Mesenchymal stem cell (in vitro differentiated cells and primary cell): Measurements from ENCODE around the gene GAST. TPM values are rescaled to one million over a fixed set of nuclear protein-coding genes. Genes with fewer than 3 reads are reported as not detected.
A peak's percentile ranks its signal among the peaks of the same experiment; 100 is the strongest.

Source experiments
- DNase-seq: peaks from one replicate; pipeline ENCODE4 v3.0.0-alpha.2; 2013
- H2AFZ ChIP-seq: one replicate; pipeline ENCODE4 v1.6.1; 2013; ENCODE audit warnings: low read depth, mild to moderate bottlenecking, control low read depth, inconsistent platforms, low read length, moderate library complexity
- H2AK5ac ChIP-seq: 2 replicates; pipeline ENCODE4 v1.6.1; 2013; ENCODE audit warnings: low read length, moderate library complexity, mild to moderate bottlenecking, inconsistent platforms; ENCODE audit not compliant: severe bottlenecking
- H2BK120ac ChIP-seq: one replicate; pipeline ENCODE4 v1.6.1; 2013; ENCODE audit warnings: low read depth, mild to moderate bottlenecking, inconsistent platforms, low read length, moderate library complexity
- H2BK12ac ChIP-seq, 2 experiments: one replicate each; pipeline ENCODE4 v1.6.1; 2013; ENCODE audit warnings: inconsistent platforms in 2 of 2, low read length in 2 of 2, mild to moderate bottlenecking in 2 of 2, moderate library complexity in 2 of 2, control low read depth in 1 of 2
- H2BK15ac ChIP-seq: one replicate; pipeline ENCODE4 v1.6.1; 2013; ENCODE audit warnings: mild to moderate bottlenecking, low read depth, inconsistent platforms; ENCODE audit not compliant: poor library complexity, severe bottlenecking
- H2BK5ac ChIP-seq: 2 replicates; pipeline ENCODE4 v1.6.1; 2013; ENCODE audit warnings: low read depth, mild to moderate bottlenecking, low read length, control low read depth, inconsistent platforms; ENCODE audit not compliant: poor library complexity, severe bottlenecking
- H3K14ac ChIP-seq, 2 experiments: one replicate each; pipeline ENCODE4 v1.6.1; 2013; ENCODE audit warnings: inconsistent platforms in 2 of 2, low read length in 2 of 2, control low read depth in 1 of 2, mild to moderate bottlenecking in 1 of 2, moderate library complexity in 1 of 2
- H3K18ac ChIP-seq, 2 experiments: one replicate each; pipeline ENCODE4 v1.6.1; 2013; ENCODE audit warnings: inconsistent platforms in 2 of 2, low read length in 2 of 2, control low read depth in 1 of 2, low read depth in 1 of 2, mild to moderate bottlenecking in 1 of 2
- H3K23ac ChIP-seq, 2 experiments: one replicate each; pipeline ENCODE4 v1.6.1; 2013; ENCODE audit warnings: inconsistent platforms in 2 of 2, low read length in 2 of 2, mild to moderate bottlenecking in 2 of 2, moderate library complexity in 2 of 2, control low read depth in 1 of 2
- H3K27ac ChIP-seq: 2 replicates; pipeline ENCODE4 v1.5.1; 2013; ENCODE audit warnings: mild to moderate bottlenecking, moderate library complexity, low read length, control low read depth, inconsistent platforms; ENCODE audit not compliant: poor library complexity, severe bottlenecking
- H3K27me3 ChIP-seq, 2 experiments: 2 replicates each; pipeline versions ENCODE4 v1.6.1 to v1.7.0; 2013; ENCODE audit warnings: low read length in 2 of 2, mild to moderate bottlenecking in 2 of 2, moderate library complexity in 2 of 2, control low read depth in 1 of 2, inconsistent platforms in 1 of 2; ENCODE audit not compliant: control insufficient read depth in 1 of 2, insufficient read depth in 1 of 2
- H3K36me3 ChIP-seq, 2 experiments: 2 replicates each; pipeline versions ENCODE4 v1.6.1 to v1.7.0; 2013; ENCODE audit warnings: low read length in 2 of 2, control low read depth in 1 of 2, inconsistent platforms in 1 of 2, low read depth in 1 of 2, mild to moderate bottlenecking in 1 of 2; ENCODE audit not compliant: insufficient read depth in 2 of 2, control insufficient read depth in 1 of 2
- H3K4ac ChIP-seq, 2 experiments: one replicate each; pipeline ENCODE4 v1.6.1; 2013; ENCODE audit warnings: inconsistent platforms in 2 of 2, low read length in 2 of 2, mild to moderate bottlenecking in 2 of 2, moderate library complexity in 2 of 2, control low read depth in 1 of 2, low read depth in 1 of 2
- H3K4me1 ChIP-seq: 2 replicates; pipeline ENCODE4 v1.6.1; 2013; ENCODE audit warnings: low read depth, low read length, control low read depth; ENCODE audit not compliant: control insufficient read depth, insufficient read depth
- H3K4me2 ChIP-seq: 2 replicates; pipeline ENCODE4 v1.6.1; 2013; ENCODE audit warnings: low read length, mild to moderate bottlenecking, inconsistent platforms; ENCODE audit not compliant: poor library complexity, severe bottlenecking
- H3K4me3 ChIP-seq, 2 experiments: 2 replicates each; pipeline versions ENCODE4 v1.5.1 to v1.7.0; 2013; ENCODE audit warnings: low read length in 2 of 2, mild to moderate bottlenecking in 2 of 2, control low read depth in 1 of 2, low read depth in 1 of 2; ENCODE audit not compliant: insufficient read depth in 1 of 2
- H3K79me1 ChIP-seq: replicated peaks from 2 replicates; pipeline ENCODE4 v1.6.1; 2013; ENCODE audit warnings: mild to moderate bottlenecking, control low read depth, low read length, inconsistent platforms; ENCODE audit not compliant: poor library complexity, severe bottlenecking
- H3K9ac ChIP-seq: 2 replicates; pipeline ENCODE4 v1.7.0; 2013; ENCODE audit warnings: mild to moderate bottlenecking, low read length, moderate library complexity
- H3K9me3 ChIP-seq: 2 replicates; pipeline ENCODE4 v1.7.0; 2013; ENCODE audit warnings: mild to moderate bottlenecking, low read length; ENCODE audit not compliant: control insufficient read depth
- H4K8ac ChIP-seq: one replicate; pipeline ENCODE4 v1.6.1; 2013; ENCODE audit warnings: inconsistent platforms, mild to moderate bottlenecking, low read length, moderate library complexity
- H4K91ac ChIP-seq: one replicate; pipeline ENCODE4 v1.6.1; 2013; ENCODE audit warnings: mild to moderate bottlenecking, low read length, inconsistent platforms
- WGBS: methylation state at CpG from one replicate; pipeline ENCODE4 v1.1.7; 2013; ENCODE audit warnings: mixed read lengths; 5-methylcytosine and 5-hydroxymethylcytosine counted together
- small RNA-seq: library from polyadenylated mRNA; stranded (forward); fragments of <200 nt; extraction: miRNeasy Mini kit (QIAGEN cat#:217004); gene quantifications from one replicate; pipeline ENCODE3, GENCODE V24; 2013; ENCODE audit warnings: low read depth

The GAST gene

DNA sequence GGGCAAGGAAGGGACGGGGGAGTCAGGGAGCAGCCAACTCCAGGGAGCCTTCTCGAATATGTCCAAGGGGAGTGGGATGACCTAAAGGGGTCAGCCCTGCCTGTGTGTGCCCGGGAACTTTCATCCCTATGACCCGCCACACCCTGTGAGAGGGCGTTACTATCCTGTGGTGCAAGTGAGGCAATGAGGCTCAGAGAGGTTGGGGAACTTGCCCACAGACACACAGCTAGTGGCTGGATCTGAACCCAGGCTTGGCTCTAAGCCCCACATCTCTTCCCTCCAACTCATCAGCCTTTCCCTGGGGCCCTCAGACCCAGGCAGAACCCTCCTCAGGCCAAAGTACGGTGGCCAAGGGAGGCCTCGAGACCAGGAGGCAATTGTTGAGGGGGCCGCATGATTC lies 51.2 kb downstream of the GAST start:
- Histone ChIP-seq H3K4ac (no peak overlapping the region), H2BK15ac (no peak overlapping the region), H3K9ac (no peak overlapping the region), H3K4me1 (peaks cover 5% of the 10 kb centered on the region), H2AFZ (no peak overlapping the region), H3K18ac (no peak overlapping the region), H2BK12ac (no peak overlapping the region), H3K79me1 (peaks cover 27% of the 10 kb centered on the region), H3K4me3 (no peak overlapping the region), H4K91ac (no peak overlapping the region), H3K14ac (no peak overlapping the region), H2BK120ac (no peak overlapping the region), H3K36me3 (peaks cover 0 to 90% of the 10 kb centered on the region in 2 experiments), H4K8ac (no peak overlapping the region), H3K27ac (no peak overlapping the region), H3K4me2 (no peak overlapping the region), H3K23ac (no peak overlapping the region), H2BK5ac (no peak overlapping the region), H3K27me3 (peaks cover 0 to 4% of the 10 kb centered on the region in 2 experiments), H3K9me3 (no peaks in the 10 kb centered on the region), H2AK5ac (no peak overlapping the region)
- 98% methylated on average over 7 of the region's 8 CpGs for WGBS
- no peak for DNase-seq

Small RNAs within 50 kb of the gene (small RNA-seq; reads per million reads assigned to genes)
- gene RN7SL399P: not detected
- 3.5 reads per million, percentile 27 among the genes with 10 or more reads in this experiment for gene RNA5SP442
